Liver (tissue), 9 donors: ENCODE measurements around the gene KLK13. TPM values are rescaled to one million over a fixed set of nuclear protein-coding genes. Genes with fewer than 3 reads are reported as not detected.

Source experiments
- DNase-seq: peaks from one replicate; pipeline ENCODE4 v3.0.0-alpha.2; 2017; ENCODE audit warnings: low spot score
- H3K27ac ChIP-seq, 2 donors: one replicate each; pipeline ENCODE4 v1.7.0; 2013; ENCODE audit warnings: inconsistent platforms in 2 of 2, low read length in 2 of 2, control low read depth in 1 of 2, low read depth in 1 of 2, mild to moderate bottlenecking in 1 of 2
- H3K27me3 ChIP-seq, 4 donors: one replicate each; pipeline versions ENCODE4 v1.6.1 to v1.7.0; 2013; ENCODE audit warnings: low read length in 3 of 4, inconsistent platforms in 1 of 4, mild to moderate bottlenecking in 1 of 4, moderate library complexity in 1 of 4; ENCODE audit not compliant: control insufficient read depth in 4 of 4, insufficient read depth in 4 of 4
- H3K36me3 ChIP-seq, 4 donors: one replicate each; pipeline versions ENCODE4 v1.6.1 to v1.7.0; 2013; ENCODE audit warnings: low read length in 3 of 4, mild to moderate bottlenecking in 3 of 4, low read depth in 1 of 4, moderate library complexity in 1 of 4; ENCODE audit not compliant: control insufficient read depth in 4 of 4, insufficient read depth in 3 of 4
- H3K4me1 ChIP-seq, 4 donors: one replicate each; pipeline versions ENCODE4 v1.6.1 to v1.7.0; 2013; ENCODE audit warnings: low read length in 3 of 4, mild to moderate bottlenecking in 3 of 4, moderate library complexity in 1 of 4; ENCODE audit not compliant: control insufficient read depth in 4 of 4, insufficient read depth in 4 of 4
- H3K4me3 ChIP-seq, 3 donors: one replicate each; pipeline versions ENCODE4 v1.6.1 to v1.7.0; 2013; ENCODE audit warnings: low read length in 3 of 3, control low read depth in 1 of 3, low read depth in 1 of 3, mild to moderate bottlenecking in 1 of 3
- H3K9ac ChIP-seq, 2 donors: one replicate each; pipeline ENCODE4 v1.7.0; 2013; ENCODE audit warnings: low read length in 2 of 2, mild to moderate bottlenecking in 2 of 2, moderate library complexity in 2 of 2, control low read depth in 1 of 2, low read depth in 1 of 2
- H3K9me3 ChIP-seq, 4 donors: one replicate each; pipeline versions ENCODE4 v1.6.1 to v1.7.0; 2013; ENCODE audit warnings: low read length in 3 of 4; ENCODE audit not compliant: control insufficient read depth in 4 of 4
- EGR1 ChIP-seq, 2 donors: IDR thresholded peaks; 2 replicates each; pipeline ENCODE4 v1.6.1; 2016 to 2018; ENCODE audit warnings: antibody characterized with exemption in 2 of 2, low read depth in 2 of 2
- GABPA ChIP-seq, 2 donors: IDR thresholded peaks in 1 of 2; conservative IDR thresholded peaks in 1 of 2; 2 replicates each; pipeline ENCODE4 v1.6.1; 2016; ENCODE audit warnings: antibody characterized with exemption in 2 of 2, mild to moderate bottlenecking in 1 of 2, moderate library complexity in 1 of 2
- HNF4A ChIP-seq, 2 donors: conservative IDR thresholded peaks; 2 replicates each; pipeline ENCODE4 v1.6.1; 2016; ENCODE audit warnings: antibody characterized with exemption in 2 of 2, mild to moderate bottlenecking in 2 of 2
- HNF4G ChIP-seq: IDR thresholded peaks from 2 replicates; pipeline ENCODE4 v1.6.1; 2016; ENCODE audit warnings: antibody characterized with exemption
- JUND ChIP-seq, 2 donors: IDR thresholded peaks; 2 replicates each; pipeline ENCODE4 v1.6.1; 2016; ENCODE audit warnings: antibody characterized with exemption in 2 of 2
- MAX ChIP-seq: IDR thresholded peaks from 2 replicates; pipeline ENCODE4 v1.6.1; 2016; ENCODE audit warnings: antibody characterized with exemption
- NR2F2 ChIP-seq: IDR thresholded peaks from 2 replicates; pipeline ENCODE4 v1.6.1; 2016; ENCODE audit warnings: antibody characterized with exemption
- RAD21 ChIP-seq, 2 donors: IDR thresholded peaks; 2 replicates each; pipeline ENCODE4 v1.6.1; 2016; ENCODE audit warnings: antibody characterized with exemption in 2 of 2, mild to moderate bottlenecking in 2 of 2
- RXRA ChIP-seq, 2 donors: IDR thresholded peaks; 2 replicates each; pipeline ENCODE4 v1.6.1; 2017 to 2018; ENCODE audit warnings: antibody characterized with exemption in 2 of 2, mild to moderate bottlenecking in 1 of 2
- SP1 ChIP-seq: IDR thresholded peaks from 2 replicates; pipeline ENCODE4 v1.6.1; 2018; ENCODE audit warnings: antibody characterized with exemption, mild to moderate bottlenecking
- TAF1 ChIP-seq: conservative IDR thresholded peaks from 2 replicates; pipeline ENCODE4 v1.6.1; 2016; ENCODE audit warnings: antibody characterized with exemption, mild to moderate bottlenecking
- WGBS: extraction: QIAGEN DNeasy Blood & Tissue Kit; methylation state at CpG from one replicate; pipeline ENCODE4 v1.1.7; 2013; 5-methylcytosine and 5-hydroxymethylcytosine counted together
- polyA plus RNA-seq, 2 donors: library from polyadenylated mRNA; stranded (reverse) in 1 of 2; unstranded in 1 of 2; fragments of 200-250 nt in 1 of 2; fragments of >200 nt in 1 of 2; fragmentation: Nextera tagmentation in 1 of 2; extraction: Ambion mirVana in 1 of 2; gene quantifications; one replicate each; pipeline versions ENCODE4 v1.2.1 to v1.2.3, GENCODE V29; 2013 to 2015
- total RNA-seq, 2 donors: library from RNA; depleted of rRNA; stranded (reverse); fragments of >200 nt; gene quantifications; one replicate each; pipeline ENCODE4 v1.2.3, GENCODE V29; 2014
- TF ChIP-seq, protein P1 (sequence below): IDR thresholded peaks from 2 replicates; pipeline ENCODE4 v1.6.1; 2016; ENCODE audit warnings: antibody characterized with exemption, mild to moderate bottlenecking
- TF ChIP-seq, protein P2 (sequence below): fragments of 150-350 bp; IDR thresholded peaks from 2 replicates; pipeline ENCODE4 v1.5.1; 2017; ENCODE audit warnings: improper control_type of control experiment, low read depth, low read length; ENCODE audit not compliant: missing input control
- TF ChIP-seq, protein P3 (sequence below): IDR thresholded peaks from 2 replicates; pipeline ENCODE4 v1.6.1; 2016; ENCODE audit warnings: antibody characterized with exemption
- TF ChIP-seq, protein P4 (sequence below): IDR thresholded peaks from 2 replicates; pipeline ENCODE4 v1.6.1; 2016; ENCODE audit warnings: antibody characterized with exemption
- donor health status: healthy.
- donor health status: healthy.
- donor health status: healthy.
- donor health status: healthy.
- donor health status: healthy.

Gene KLK13
- total and polyA plus RNA-seq, 4 donors, result not detected

- H3K27me3 ChIP-seq, result peaks cover 0 to 9% (median 3%) of the 10 kb centered on the region in 4 donors
- H3K4me1 ChIP-seq, result no peaks in the 10 kb centered on the region
- TF ChIP-seq GABPA (IDR thresholded peaks at IDR 0.05 in 1 of 2, conservative IDR thresholded peaks at IDR 0.05 in 1 of 2) (no peak), MAX (no peak)
- TF ChIP-seq, protein P1, sequence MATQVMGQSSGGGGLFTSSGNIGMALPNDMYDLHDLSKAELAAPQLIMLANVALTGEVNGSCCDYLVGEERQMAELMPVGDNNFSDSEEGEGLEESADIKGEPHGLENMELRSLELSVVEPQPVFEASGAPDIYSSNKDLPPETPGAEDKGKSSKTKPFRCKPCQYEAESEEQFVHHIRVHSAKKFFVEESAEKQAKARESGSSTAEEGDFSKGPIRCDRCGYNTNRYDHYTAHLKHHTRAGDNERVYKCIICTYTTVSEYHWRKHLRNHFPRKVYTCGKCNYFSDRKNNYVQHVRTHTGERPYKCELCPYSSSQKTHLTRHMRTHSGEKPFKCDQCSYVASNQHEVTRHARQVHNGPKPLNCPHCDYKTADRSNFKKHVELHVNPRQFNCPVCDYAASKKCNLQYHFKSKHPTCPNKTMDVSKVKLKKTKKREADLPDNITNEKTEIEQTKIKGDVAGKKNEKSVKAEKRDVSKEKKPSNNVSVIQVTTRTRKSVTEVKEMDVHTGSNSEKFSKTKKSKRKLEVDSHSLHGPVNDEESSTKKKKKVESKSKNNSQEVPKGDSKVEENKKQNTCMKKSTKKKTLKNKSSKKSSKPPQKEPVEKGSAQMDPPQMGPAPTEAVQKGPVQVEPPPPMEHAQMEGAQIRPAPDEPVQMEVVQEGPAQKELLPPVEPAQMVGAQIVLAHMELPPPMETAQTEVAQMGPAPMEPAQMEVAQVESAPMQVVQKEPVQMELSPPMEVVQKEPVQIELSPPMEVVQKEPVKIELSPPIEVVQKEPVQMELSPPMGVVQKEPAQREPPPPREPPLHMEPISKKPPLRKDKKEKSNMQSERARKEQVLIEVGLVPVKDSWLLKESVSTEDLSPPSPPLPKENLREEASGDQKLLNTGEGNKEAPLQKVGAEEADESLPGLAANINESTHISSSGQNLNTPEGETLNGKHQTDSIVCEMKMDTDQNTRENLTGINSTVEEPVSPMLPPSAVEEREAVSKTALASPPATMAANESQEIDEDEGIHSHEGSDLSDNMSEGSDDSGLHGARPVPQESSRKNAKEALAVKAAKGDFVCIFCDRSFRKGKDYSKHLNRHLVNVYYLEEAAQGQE, result no peak
- H3K9me3 ChIP-seq, result no peaks in the 10 kb centered on the region
- no peak overlapping the region for H3K27ac ChIP-seq
- H3K9ac ChIP-seq, result no peak overlapping the region
- DNase-seq, result no peak
- H3K36me3 ChIP-seq, result no peaks in the 10 kb centered on the region
- H3K4me3 ChIP-seq, result no peak overlapping the region
These were observed 9.0 kb downstream of the KLK13 start for GRCh38 chr19:51055866-51056265.

GRCh38 chr19:51047031-51047335 is 17.9 kb downstream of the KLK13 start:
- Histone ChIP-seq H3K27ac (no peak overlapping the region), H3K36me3 (no peaks in the 10 kb centered on the region), H3K4me1 (no peaks in the 10 kb centered on the region), H3K27me3 (no peaks in the 10 kb centered on the region), H3K4me3 (no peak overlapping the region), H3K9ac (no peak overlapping the region), H3K9me3 (peaks cover 0 to 8% (median 2%) of the 10 kb centered on the region in 4 donors)
- no peak for DNase-seq
- 13% methylated on average over 4 of the region's 4 CpGs for WGBS
- no peak for TF ChIP-seq RXRA (IDR thresholded peaks at IDR 0.05)
- TF ChIP-seq, protein P2, sequence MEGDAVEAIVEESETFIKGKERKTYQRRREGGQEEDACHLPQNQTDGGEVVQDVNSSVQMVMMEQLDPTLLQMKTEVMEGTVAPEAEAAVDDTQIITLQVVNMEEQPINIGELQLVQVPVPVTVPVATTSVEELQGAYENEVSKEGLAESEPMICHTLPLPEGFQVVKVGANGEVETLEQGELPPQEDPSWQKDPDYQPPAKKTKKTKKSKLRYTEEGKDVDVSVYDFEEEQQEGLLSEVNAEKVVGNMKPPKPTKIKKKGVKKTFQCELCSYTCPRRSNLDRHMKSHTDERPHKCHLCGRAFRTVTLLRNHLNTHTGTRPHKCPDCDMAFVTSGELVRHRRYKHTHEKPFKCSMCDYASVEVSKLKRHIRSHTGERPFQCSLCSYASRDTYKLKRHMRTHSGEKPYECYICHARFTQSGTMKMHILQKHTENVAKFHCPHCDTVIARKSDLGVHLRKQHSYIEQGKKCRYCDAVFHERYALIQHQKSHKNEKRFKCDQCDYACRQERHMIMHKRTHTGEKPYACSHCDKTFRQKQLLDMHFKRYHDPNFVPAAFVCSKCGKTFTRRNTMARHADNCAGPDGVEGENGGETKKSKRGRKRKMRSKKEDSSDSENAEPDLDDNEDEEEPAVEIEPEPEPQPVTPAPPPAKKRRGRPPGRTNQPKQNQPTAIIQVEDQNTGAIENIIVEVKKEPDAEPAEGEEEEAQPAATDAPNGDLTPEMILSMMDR, result no peak
- no peak for TF ChIP-seq NR2F2
- no peak for TF ChIP-seq GABPA (IDR thresholded peaks at IDR 0.05 in 1 of 2, conservative IDR thresholded peaks at IDR 0.05 in 1 of 2)
- TF ChIP-seq TAF1, result no peak
- TF ChIP-seq, protein P3, sequence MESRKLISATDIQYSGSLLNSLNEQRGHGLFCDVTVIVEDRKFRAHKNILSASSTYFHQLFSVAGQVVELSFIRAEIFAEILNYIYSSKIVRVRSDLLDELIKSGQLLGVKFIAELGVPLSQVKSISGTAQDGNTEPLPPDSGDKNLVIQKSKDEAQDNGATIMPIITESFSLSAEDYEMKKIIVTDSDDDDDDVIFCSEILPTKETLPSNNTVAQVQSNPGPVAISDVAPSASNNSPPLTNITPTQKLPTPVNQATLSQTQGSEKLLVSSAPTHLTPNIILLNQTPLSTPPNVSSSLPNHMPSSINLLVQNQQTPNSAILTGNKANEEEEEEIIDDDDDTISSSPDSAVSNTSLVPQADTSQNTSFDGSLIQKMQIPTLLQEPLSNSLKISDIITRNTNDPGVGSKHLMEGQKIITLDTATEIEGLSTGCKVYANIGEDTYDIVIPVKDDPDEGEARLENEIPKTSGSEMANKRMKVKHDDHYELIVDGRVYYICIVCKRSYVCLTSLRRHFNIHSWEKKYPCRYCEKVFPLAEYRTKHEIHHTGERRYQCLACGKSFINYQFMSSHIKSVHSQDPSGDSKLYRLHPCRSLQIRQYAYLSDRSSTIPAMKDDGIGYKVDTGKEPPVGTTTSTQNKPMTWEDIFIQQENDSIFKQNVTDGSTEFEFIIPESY, result no peak
- TF ChIP-seq RAD21 (IDR thresholded peaks at IDR 0.05), result no peak
- no peak for TF ChIP-seq HNF4A (conservative IDR thresholded peaks at IDR 0.05)
- TF ChIP-seq JUND (IDR thresholded peaks at IDR 0.05), result no peak
- no peak for TF ChIP-seq MAX
- TF ChIP-seq HNF4G, result no peak
- TF ChIP-seq, protein P1, result no peak
- TF ChIP-seq SP1, result no peak
- TF ChIP-seq, protein P4, sequence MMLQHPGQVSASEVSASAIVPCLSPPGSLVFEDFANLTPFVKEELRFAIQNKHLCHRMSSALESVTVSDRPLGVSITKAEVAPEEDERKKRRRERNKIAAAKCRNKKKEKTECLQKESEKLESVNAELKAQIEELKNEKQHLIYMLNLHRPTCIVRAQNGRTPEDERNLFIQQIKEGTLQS, result no peak
- TF ChIP-seq EGR1 (IDR thresholded peaks at IDR 0.05; ENCODE audit: low read depth in 2 of 2), result no peak
